HG03469 (cell line): ENCODE measurements around the gene UBALD2.
"Not testable (repeated sequence)": the region's sequence is repeated elsewhere in the genome, so short reads cannot be mapped to it uniquely, and the experiment has no call there.

Source experiments
- ATAC-seq: cut with Tn5 transposase; IDR thresholded peaks from one replicate; pipeline ENCODE4 v1.9.1; 2021; ENCODE audit warnings: mild to moderate bottlenecking, moderate library complexity, moderate number of reproducible peaks; ENCODE audit not compliant: unreplicated experiment

Gene UBALD2

DNA sequence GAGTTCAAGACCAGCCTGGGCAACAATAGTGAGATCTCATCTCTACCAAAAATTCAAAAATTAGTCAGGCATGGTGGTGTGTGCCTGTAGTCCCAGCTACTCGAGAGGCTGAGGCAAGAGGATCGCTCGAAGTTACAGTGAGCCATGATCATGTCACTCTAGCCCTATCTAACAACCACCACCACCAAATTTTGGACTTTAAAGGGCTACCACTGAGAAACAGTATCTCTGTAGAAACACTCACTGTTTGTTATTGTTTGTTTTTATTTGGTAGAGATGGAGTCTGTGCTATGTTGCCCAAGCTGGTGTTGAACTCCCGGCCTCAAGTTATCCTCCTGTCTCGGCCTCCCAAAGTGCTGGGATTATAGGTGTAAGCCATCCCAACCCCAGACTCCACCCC lies 1.3 kb upstream of the UBALD2 start:
- ATAC-seq = no peak

- no peak for ATAC-seq
Measured at GRCh38 chr17:76264425-76264754, 758 bp upstream of the UBALD2 start.

- no peak for ATAC-seq
Measured at GRCh38 chr17:76265624-76266243, 586 bp downstream of the UBALD2 start.

DNA sequence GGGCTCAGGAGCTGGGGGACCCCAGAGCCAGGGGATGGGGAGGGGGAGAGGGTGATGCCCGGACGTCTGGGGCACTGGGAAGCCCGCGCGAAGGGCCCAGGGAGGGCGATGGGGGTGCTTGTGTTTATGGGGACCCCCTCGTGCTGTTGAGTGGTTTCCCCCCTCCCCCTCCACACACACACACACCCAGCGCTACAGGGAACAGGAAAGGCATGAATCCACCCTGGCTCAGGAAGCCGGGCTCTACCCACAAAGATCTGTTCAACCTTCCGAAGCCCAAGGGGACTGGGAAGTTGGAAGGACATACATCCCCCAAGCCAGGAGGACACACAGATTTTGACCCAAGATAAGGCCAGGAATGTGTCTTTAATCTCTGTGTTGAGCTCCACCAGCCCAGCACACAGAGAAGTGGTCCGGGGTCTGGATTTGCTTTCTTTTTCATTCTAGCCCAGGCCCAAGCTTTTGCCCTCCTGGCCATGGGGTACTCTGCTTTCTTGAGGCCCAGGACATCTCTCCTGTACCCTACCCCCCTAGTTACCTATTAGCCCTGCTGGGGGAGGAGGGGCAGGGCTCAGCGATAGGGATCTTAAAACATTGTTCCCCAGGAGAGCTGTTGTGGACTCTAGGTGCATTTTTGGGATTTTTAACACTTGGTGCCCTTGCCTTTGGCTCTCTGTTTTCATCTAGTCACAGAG lies 1.2 kb downstream of the UBALD2 start:
- ATAC-seq = no peak

GRCh38 chr17:76267051-76267576 lies 2.0 kb downstream of the UBALD2 start:
- ATAC-seq = no peak

DNA sequence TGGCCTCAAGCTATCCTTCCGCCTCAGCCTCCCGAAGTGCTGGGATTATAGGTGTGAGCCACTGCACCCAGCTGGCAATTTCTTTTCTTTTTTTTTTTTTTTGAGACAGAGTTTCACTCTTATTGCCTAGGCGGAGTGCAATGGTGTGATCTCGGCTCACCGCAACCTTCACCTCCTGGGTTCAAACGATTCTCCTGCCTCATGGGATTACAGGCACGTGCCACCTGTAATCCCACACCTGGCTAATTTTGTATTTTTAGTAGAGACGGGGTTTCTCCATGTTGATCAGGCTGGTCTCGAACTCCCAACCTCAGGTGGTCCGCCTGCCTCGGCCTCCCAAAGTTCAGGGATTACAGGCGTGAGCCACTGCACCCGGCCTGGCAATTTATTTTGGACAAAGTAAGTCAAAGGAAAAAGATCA lies 2.4 kb downstream of the UBALD2 start:
- not testable (repeated sequence) for ATAC-seq

GRCh38 chr17:76268015-76268749 lies 3.0 kb downstream of the UBALD2 start:
- ATAC-seq = no peak

- no peak for ATAC-seq
Measured at GRCh38 chr17:76268991-76269981, 4.1 kb downstream of the UBALD2 start.

- ATAC-seq = no peak
Measured at GRCh38 chr17:76270127-76270592, 5.0 kb downstream of the UBALD2 start.

GRCh38 chr17:76270770-76271668 lies 5.9 kb downstream of the UBALD2 start:
- ATAC-seq = no peak

DNA sequence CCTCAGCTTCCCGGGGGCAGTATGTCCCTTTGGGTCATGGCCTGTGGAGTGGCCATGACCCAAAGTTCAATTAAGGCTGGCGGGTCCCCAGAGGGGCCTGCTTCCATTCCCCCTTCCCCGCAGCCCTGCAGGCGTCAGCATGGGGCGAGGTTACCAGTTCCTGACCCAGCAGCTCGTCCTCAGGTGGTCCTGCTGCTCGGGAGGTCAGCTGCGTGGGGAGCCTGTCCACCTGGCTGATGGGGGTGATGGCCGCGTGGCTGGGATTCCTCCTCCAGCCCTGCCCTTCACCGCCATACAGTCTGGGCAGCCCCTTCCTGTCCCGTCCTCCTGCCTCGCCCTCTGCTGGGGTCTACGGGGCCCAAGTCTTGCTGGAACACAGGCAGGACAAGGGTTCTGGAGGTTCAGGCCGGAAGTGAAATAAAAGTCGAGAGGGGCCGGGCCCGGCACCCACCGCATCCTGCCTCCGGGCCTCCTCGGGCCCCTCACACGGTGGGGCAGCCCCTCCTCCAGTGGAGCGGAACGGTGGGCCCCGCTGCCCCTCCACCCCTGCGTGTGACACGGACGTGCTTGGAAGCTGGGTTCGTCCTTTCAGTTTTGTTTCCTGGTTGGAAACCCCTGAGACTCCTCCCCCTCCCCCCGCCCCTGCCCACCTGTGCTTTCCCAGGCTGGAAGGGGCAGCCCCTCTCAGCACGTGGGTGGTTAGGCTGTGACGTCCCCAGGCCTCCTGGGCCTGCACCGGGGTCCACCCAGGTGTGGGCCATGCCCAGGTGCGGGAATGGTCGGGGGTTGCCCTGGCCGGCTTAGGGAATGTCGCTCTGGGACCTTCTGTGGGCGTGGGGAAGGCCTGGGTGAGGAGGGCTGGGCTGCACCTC lies 6.8 kb downstream of the UBALD2 start:
- ATAC-seq = no peak

DNA sequence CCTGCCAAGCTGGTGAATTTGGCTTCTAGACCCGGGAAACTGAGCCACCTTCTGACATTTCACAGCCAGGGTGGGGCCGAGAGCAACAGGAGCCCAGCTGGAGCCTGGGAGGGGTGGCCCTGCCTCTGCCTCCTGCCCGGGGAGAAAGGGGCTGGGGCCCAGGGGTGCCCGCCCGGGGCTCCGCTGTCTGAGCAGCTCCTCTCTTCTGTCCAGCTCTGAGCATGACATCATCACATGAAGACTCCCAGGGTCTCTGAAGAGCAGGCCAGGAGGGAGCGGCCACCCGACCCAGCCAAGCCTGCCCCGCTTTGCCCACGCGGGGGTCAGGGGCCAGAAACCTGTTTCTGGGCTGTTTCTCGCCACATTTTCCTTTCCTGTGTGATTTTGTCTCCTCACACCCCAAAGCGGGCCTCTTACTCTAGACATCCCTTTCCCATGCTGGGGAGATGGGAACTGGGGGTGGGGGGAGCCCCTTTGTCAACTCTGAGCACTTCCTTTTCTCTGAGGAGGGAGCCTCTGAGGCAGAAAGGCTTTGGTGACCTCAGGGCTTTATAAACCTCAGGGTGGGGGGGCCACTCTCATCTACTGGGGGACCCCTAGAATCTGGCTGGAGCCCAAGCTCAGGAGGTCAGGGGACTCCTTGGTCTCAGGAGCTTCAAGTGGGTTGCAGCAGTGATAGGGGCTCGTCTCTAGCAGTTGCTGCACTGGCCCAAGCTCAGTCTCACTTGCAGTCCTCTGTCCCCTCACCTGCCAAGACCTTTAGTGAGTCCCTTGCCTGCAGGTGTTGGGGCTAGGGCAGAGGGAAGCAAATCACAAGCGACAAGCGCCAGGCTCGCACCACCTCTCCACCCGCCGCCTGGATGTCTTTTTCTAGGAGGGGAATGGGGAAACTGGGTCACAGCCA lies 7.6 kb downstream of the UBALD2 start:
- ATAC-seq = no peak

GRCh38 chr17:76273445-76274111 lies 8.4 kb downstream of the UBALD2 start:
- ATAC-seq = no peak

- ATAC-seq = no peak
Measured at GRCh38 chr17:76274112-76274956, 9.2 kb downstream of the UBALD2 start.

- ATAC-seq = no peak
Measured at GRCh38 chr17:76275382-76276068, 10.4 kb downstream of the UBALD2 start.

DNA sequence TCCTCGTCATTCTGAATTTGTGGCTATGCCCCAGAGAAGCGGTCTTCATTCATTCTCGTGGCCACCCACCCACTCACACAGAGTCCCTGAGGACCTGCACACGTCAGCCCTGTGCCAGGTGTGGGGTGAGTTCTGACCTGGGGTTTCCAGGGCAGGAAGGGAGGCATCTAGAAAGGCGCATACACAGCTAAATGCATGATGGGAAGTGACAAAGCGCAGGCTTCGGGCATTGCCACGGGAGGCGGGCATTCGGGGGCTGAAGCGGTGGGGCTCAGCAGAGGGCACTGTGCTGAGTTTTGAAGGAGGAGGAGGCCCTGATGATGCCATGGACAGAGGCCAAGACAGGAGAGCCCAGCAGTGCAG lies 10.9 kb downstream of the UBALD2 start:
- no peak for ATAC-seq
